CD4-positive, alpha-beta T cell treated with Interleukin-6 at 100 ng/mL for 8 hours (primary cell): ENCODE data around the gene FAM168A.
"Not testable (repeated sequence)": the region's sequence is repeated elsewhere in the genome, so short reads cannot be mapped to it uniquely, and the experiment has no call there.

ENCODE experiments used
- DNase-seq: peaks from one replicate; pipeline ENCODE4 v3.0.0-alpha.2; 2020; ENCODE audit warnings: mixed read lengths, low spot score

Gene FAM168A

GRCh38 chr11:73596547-73596946, 1.4 kb downstream of the FAM168A start:
- no peak for DNase-seq

- no peak for DNase-seq
These were observed 5.3 kb downstream of the FAM168A start for GRCh38 chr11:73592640-73593039.

- DNase-seq = no peak
These were observed 6.2 kb downstream of the FAM168A start for GRCh38 chr11:73591743-73592142.

- DNase-seq = no peak
These were observed 6.9 kb downstream of the FAM168A start for GRCh38 chr11:73590991-73591390.

- no peak for DNase-seq
These were observed 11.1 kb downstream of the FAM168A start for GRCh38 chr11:73586791-73587190.

GRCh38 chr11:73585834-73586575, 11.9 kb downstream of the FAM168A start:
- DNase-seq = no peak

- DNase-seq = no peak
These were observed 13.1 kb downstream of the FAM168A start for GRCh38 chr11:73584831-73585230.

GRCh38 chr11:73582653-73583052, 15.3 kb downstream of the FAM168A start:
- DNase-seq = no peak

GRCh38 chr11:73580749-73581148, 17.2 kb downstream of the FAM168A start:
- not testable (repeated sequence) for DNase-seq

GRCh38 chr11:73579641-73580434, 18.1 kb downstream of the FAM168A start:
- no peak for DNase-seq

- no peak for DNase-seq
These were observed 19.2 kb downstream of the FAM168A start for GRCh38 chr11:73578592-73579185.

- DNase-seq = no peak
These were observed 20.4 kb downstream of the FAM168A start for GRCh38 chr11:73577496-73577917.

- no peak for DNase-seq
These were observed 21.7 kb downstream of the FAM168A start for GRCh38 chr11:73576185-73576614.

GRCh38 chr11:73571982-73572381, 25.9 kb downstream of the FAM168A start:
- DNase-seq = not testable (repeated sequence)

- DNase-seq = no peak
These were observed 27.3 kb downstream of the FAM168A start for GRCh38 chr11:73570415-73571114.

- no peak for DNase-seq
These were observed 30.7 kb downstream of the FAM168A start for GRCh38 chr11:73566977-73567755.

- DNase-seq = no peak
These were observed 31.5 kb downstream of the FAM168A start for GRCh38 chr11:73566422-73566821.

GRCh38 chr11:73565804-73566203, 32.1 kb downstream of the FAM168A start:
- no peak for DNase-seq

GRCh38 chr11:73564903-73565302, 33.0 kb downstream of the FAM168A start:
- DNase-seq = no peak

- DNase-seq = no peak
These were observed 34.2 kb downstream of the FAM168A start for GRCh38 chr11:73563539-73564200.

- no peak for DNase-seq
These were observed 38.2 kb downstream of the FAM168A start for GRCh38 chr11:73559743-73560142.
